Gastroesophageal sphincter (tissue), 3 donors: ENCODE results near the gene TSPAN5.

Experiments
- CTCF ChIP-seq, 4 experiments: fragments of 200-600 bp in 2 of 4; fragments of 450-650 bp in 2 of 4; sonication (generic) in 1 of 4; IDR thresholded peaks; one replicate each; pipeline ENCODE4 v1.5.1; 2017 to 2019; ENCODE audit warnings: antibody characterized with exemption in 4 of 4, mild to moderate bottlenecking in 2 of 4, moderate library complexity in 2 of 4
- EP300 ChIP-seq: sonication (generic); formaldehyde crosslinking; IDR thresholded peaks from one replicate; pipeline ENCODE4 v1.6.1; 2017; ENCODE audit warnings: antibody characterized with exemption, mild to moderate bottlenecking
- POLR2A ChIP-seq, 2 donors: fragments of 450-650 bp; IDR thresholded peaks; one replicate each; pipeline ENCODE4 v1.6.1; 2017; ENCODE audit warnings: antibody characterized with exemption in 2 of 2, mild to moderate bottlenecking in 2 of 2, moderate library complexity in 1 of 2
- POLR2AphosphoS5 ChIP-seq: sonication (generic); formaldehyde crosslinking; IDR thresholded peaks from one replicate; pipeline ENCODE4 v1.6.1; 2017; ENCODE audit warnings: antibody characterized with exemption

- TF ChIP-seq POLR2AphosphoS5 (no peak), CTCF (IDR thresholded peaks at IDR 0.05) (no peak), POLR2A (IDR thresholded peaks at IDR 0.05) (no peak), EP300 (no peak)
These were observed 93.6 kb downstream of the TSPAN5 start for GRCh38 chr4:98564852-98565251.
